Activated T-cell treated with anti-CD3 and anti-CD28 coated beads for 1 hour (primary cell): ENCODE data around the gene LRRC3C.
"Not testable (repeated sequence)": the region's sequence is repeated elsewhere in the genome, so short reads cannot be mapped to it uniquely, and the experiment has no call there.

Experiments
- DNase-seq: peaks from one replicate; pipeline ENCODE4 v3.0.0-alpha.2; 2020; ENCODE audit warnings: low read depth

Gene LRRC3C

GRCh38 chr17:39927101-39927928, at the start of gene LRRC3C, which contains the start of gene ORMDL3:
Gene LRRC3C (plus strand): TSS chr17:39927732. CDS start chr17:39941524, 13,792 bp downstream.
Gene ORMDL3 (minus strand): TSS chr17:39927601. CDS start chr17:39924203, 3,398 bp downstream.
- peak; percentile 84 for DNase-seq

GRCh38 chr17:39886102-39886501, 41.4 kb upstream of the LRRC3C start:
- not testable (repeated sequence) for DNase-seq

- no peak for DNase-seq
Observed at GRCh38 chr17:39887078-39887477, 40.5 kb upstream of the LRRC3C start.

GRCh38 chr17:39889200-39889599, 38.3 kb upstream of the LRRC3C start:
- DNase-seq: no peak

GRCh38 chr17:39894681-39895376, 32.7 kb upstream of the LRRC3C start:
- DNase-seq: no peak

GRCh38 chr17:39898088-39898487, 29.4 kb upstream of the LRRC3C start:
- no peak for DNase-seq

GRCh38 chr17:39899215-39899614, 28.3 kb upstream of the LRRC3C start:
- DNase-seq: no peak

GRCh38 chr17:39902027-39902426, 25.5 kb upstream of the LRRC3C start:
- not testable (repeated sequence) for DNase-seq

- no peak for DNase-seq
Observed at GRCh38 chr17:39903158-39903884, 24.2 kb upstream of the LRRC3C start.

GRCh38 chr17:39904990-39905288, 22.6 kb upstream of the LRRC3C start:
- DNase-seq: no peak

- no peak for DNase-seq
Observed at GRCh38 chr17:39908789-39909352, 18.7 kb upstream of the LRRC3C start.

GRCh38 chr17:39913989-39914388, 13.5 kb upstream of the LRRC3C start:
- DNase-seq: no peak

- no peak for DNase-seq
Observed at GRCh38 chr17:39915559-39915958, 12.0 kb upstream of the LRRC3C start.

- DNase-seq: no peak
Observed at GRCh38 chr17:39916918-39917317, 10.6 kb upstream of the LRRC3C start.

GRCh38 chr17:39919087-39919683, 8.3 kb upstream of the LRRC3C start:
- DNase-seq: no peak

GRCh38 chr17:39920218-39921210, 7.0 kb upstream of the LRRC3C start:
- DNase-seq: no peak

- no peak for DNase-seq
Observed at GRCh38 chr17:39921323-39921722, 6.2 kb upstream of the LRRC3C start.

- no peak for DNase-seq
Observed at GRCh38 chr17:39922006-39922405, 5.5 kb upstream of the LRRC3C start.

GRCh38 chr17:39923230-39923629, 4.3 kb upstream of the LRRC3C start:
- no peak for DNase-seq

- DNase-seq: no peak
Observed at GRCh38 chr17:39923836-39924690, 3.5 kb upstream of the LRRC3C start.
